T-helper 17 cell (primary cell): ENCODE results near the gene PAWR. TPM values are rescaled to one million over a fixed set of nuclear protein-coding genes. Genes with fewer than 3 reads are reported as not detected.
A peak's percentile ranks its signal among the peaks of the same experiment; 100 is the strongest.
"Not testable (repeated sequence)": the region's sequence is repeated elsewhere in the genome, so short reads cannot be mapped to it uniquely, and the experiment has no call there.

Source experiments
- ATAC-seq: fragments of 150-1000 bp; cut with Tn5 transposase; 2 replicates; pipeline ENCODE4 v1.10.0; 2021; ENCODE audit warnings: mild to moderate bottlenecking, moderate library complexity
- DNase-seq, 3 donors: peaks; one replicate each; pipeline versions ENCODE4 v3.0.0 to v3.0.0-alpha.2; 2020 to 2021
- H3K9me3 ChIP-seq: one replicate; pipeline ENCODE4 v1.7.0; 2013; ENCODE audit warnings: low read length, mild to moderate bottlenecking; ENCODE audit not compliant: control insufficient read depth, poor library complexity, severe bottlenecking
- H3K27ac Mint-ChIP-seq: one replicate; pipeline ENCODE4 v1.8.0; 2022; ENCODE audit warnings: mild to moderate bottlenecking, moderate library complexity, mixed read lengths
- H3K27me3 Mint-ChIP-seq: one replicate; pipeline ENCODE4 v1.8.0; 2022; ENCODE audit warnings: mixed read lengths
- H3K36me3 Mint-ChIP-seq: one replicate; pipeline ENCODE4 v1.8.0; 2022; ENCODE audit warnings: low read depth, mixed read lengths
- H3K4me1 Mint-ChIP-seq: one replicate; pipeline ENCODE4 v1.8.0; 2022; ENCODE audit warnings: mild to moderate bottlenecking, mixed read lengths
- H3K4me3 Mint-ChIP-seq: one replicate; pipeline ENCODE4 v1.8.0; 2022; ENCODE audit warnings: mild to moderate bottlenecking, moderate library complexity, mixed read lengths
- total RNA-seq, 4 donors: library from RNA in 2 of 4; stranded (reverse) in 2 of 4; gene quantifications; one replicate each; pipeline ENCODE4 v1.2.3 and lab custom pipeline; 2022 to 2026

The PAWR gene
- total RNA-seq, 2 donors from 2014 or later = 4.3 to 6.7 TPM

DNA sequence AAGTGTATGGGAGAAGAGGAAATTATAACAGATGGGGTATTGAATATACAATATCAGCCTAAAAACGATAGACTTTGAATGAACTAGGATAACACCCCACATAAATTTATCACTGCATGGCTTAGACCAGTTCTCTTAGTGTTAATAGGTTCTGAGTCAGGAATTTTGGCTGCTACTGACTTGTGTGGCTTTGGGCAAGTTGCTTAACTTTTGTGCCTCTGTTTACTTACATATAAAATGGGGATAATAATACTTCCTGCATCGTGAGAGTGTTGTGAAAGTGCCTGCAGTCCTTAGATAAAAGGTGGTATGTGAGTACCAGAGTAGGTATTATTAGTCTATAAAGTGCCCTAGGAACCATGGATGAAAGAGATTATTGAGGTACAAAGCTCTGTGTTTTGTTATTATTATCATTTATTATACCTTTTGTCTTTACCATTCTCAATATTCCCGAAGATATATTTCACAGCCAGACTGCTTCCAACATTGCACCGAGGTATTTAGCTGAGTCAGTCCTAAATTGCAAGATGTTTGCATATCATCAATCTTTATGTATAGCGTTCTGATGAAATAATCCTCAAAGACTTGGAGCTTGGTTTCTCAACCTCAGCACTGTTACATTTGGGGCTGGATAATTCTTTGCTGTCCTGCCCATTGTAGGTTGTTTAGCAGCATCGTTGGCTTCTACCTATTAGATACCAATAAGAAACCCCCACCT, 2.3 kb upstream of the PAWR start:
- no peak overlapping the region for H3K4me3 Mint-ChIP-seq
- H3K27ac Mint-ChIP-seq = no peak overlapping the region
- H3K27me3 Mint-ChIP-seq = peaks cover 49% of the 10 kb centered on the region

DNA sequence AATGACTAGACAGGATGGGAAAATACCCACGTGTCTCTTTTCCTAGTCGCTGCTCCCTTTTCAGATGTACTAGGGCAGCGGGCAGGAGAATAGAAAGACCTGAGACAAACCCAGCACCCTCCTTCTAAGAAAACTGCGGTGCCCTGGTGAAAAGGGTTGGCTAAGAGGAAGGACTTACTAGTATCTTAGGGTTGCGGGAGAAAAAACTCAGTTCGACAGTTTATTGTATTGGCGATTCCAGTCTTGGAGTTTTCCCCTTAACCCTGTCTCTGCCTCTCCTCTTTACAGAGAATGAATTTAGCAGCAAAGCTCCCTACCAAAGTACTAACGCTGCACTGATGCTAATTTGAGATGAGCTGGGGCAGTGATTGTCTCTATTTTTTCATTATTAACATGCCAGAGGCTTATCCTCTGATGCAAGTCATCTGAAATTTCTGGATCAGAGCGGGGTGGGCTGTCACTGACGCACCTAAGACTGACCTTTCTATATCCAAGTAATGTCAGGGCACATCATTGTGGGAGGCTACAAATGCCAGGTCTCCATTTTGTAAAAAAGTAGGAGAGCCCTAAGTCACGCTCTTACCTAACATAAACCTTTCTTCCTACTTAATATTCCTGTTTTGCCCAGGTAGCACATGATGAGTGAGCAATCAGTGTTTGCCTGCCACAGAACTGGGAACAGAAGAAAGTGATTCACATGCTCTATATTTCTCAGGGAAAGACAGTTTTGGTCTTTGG, 916 bp upstream of the PAWR start:
- H3K4me1 Mint-ChIP-seq = peaks cover 12% of the 10 kb centered on the region
- ATAC-seq (no peak), DNase-seq (no peak)
- H3K27ac Mint-ChIP-seq = no peak overlapping the region
- peaks cover 49% of the 10 kb centered on the region for H3K27me3 Mint-ChIP-seq
- no peaks in the 10 kb centered on the region for H3K9me3 ChIP-seq
- H3K36me3 Mint-ChIP-seq = peaks cover 7% of the 10 kb centered on the region
- peak overlapping the region; percentile 87 for H3K4me3 Mint-ChIP-seq

More for the DNA sequence above, 2.3 kb upstream of the PAWR start:
- DNase-seq = no peak
- Mint-ChIP-seq H3K4me1 (peaks cover 12% of the 10 kb centered on the region), H3K36me3 (peaks cover 7% of the 10 kb centered on the region)
- ATAC-seq = no peak
- H3K9me3 ChIP-seq = no peaks in the 10 kb centered on the region

DNA sequence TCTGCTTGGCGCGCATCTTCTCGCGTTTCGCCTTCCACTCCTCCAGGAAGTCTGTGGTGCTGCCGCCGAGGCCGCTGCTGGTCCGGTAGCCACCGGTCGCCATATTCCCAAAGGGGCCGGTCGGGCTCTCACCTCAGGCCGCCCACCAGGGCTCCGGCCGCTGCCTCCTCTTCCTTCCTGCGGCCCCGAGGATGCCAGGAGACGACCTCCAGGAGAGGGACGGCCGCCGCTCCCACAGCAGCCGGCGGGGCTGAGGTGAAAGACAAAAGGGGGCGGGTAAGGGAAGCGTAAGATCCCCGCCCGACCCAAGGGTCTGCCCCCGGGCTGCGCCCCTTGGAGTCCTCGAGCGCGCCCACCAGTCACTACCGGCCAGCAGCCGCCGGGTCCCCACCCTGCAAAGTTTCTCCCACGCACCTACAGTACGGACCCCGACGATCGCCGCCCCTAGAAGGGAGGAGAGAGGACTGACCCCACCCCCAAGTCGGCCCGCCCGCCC, 574 bp downstream of the PAWR start:
- no peak overlapping the region for H3K27ac Mint-ChIP-seq
- no peak for ATAC-seq

DNA sequence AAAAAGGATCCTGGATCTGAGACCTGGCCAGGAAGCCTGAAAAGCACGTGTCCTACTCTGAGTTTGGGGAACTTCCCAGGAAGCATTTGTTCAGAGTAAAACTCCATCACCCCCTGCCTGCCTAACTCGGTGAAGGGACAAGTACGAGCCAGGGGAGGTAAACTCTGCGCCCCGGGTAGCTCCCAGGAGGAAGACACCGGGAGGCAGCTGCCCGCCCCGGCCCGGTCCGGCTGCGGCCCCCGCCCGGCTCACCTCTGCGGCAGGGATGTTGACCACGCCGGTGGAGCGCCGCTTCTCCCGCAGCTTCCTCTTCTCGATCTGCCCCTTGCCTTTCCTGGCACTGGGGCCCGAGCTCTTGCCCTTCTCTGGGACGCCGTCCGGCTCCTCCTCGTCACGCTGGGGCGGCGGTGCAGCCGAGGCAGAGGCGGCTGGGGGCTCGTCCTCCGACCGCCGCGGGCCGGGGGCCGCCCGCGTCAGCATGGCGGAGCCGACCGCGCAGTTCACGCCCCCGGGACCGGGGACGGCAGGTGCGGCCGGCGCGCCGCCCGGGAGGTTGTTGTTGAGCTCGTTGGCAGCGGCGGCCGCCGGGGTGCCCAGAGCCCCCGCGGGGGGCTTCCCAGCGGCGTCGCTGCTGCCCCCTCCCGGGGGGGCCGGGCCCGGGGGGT, 1.2 kb downstream of the PAWR start:
- ATAC-seq = peak; percentile 44
- peaks cover 48% of the 10 kb centered on the region for H3K27me3 Mint-ChIP-seq
- no peak overlapping the region for H3K27ac Mint-ChIP-seq
- H3K4me3 Mint-ChIP-seq = peak overlapping the region; percentile 86
- no peaks in the 10 kb centered on the region for H3K9me3 ChIP-seq
- peaks cover 12% of the 10 kb centered on the region for H3K4me1 Mint-ChIP-seq
- peaks cover 2% of the 10 kb centered on the region for H3K36me3 Mint-ChIP-seq
- peak in 1 of 3 donors; percentile 13 for DNase-seq

More for the DNA sequence above, 574 bp downstream of the PAWR start:
- H3K4me1 Mint-ChIP-seq = peaks cover 12% of the 10 kb centered on the region
- peak overlapping the region; percentile 86 for H3K4me3 Mint-ChIP-seq
- no peaks in the 10 kb centered on the region for H3K9me3 ChIP-seq
- peaks cover 4% of the 10 kb centered on the region for H3K36me3 Mint-ChIP-seq
- DNase-seq = no peak
- H3K27me3 Mint-ChIP-seq = peaks cover 52% of the 10 kb centered on the region

DNA sequence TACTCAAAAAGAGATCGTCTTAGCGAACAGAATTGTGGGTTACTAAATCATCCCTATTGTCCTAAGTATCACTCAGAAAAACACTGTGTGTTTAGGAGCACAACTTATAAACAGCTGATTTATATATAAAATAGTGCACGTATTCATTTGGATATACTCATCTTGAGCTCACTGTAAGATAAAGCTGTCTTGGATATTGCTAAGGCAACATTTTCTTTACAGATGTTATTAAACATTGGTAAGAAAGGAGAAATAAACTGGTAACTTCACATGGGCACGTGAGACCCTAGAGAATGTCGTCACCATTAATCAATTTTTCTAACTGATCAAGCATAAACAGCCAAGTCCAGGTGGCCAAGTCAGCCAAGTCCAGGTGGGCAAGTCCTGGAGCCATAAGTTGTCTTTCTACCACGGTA, 1.7 kb downstream of the PAWR start:
- H3K4me3 Mint-ChIP-seq = peak overlapping the region; percentile 78
- peak; percentile 6 for ATAC-seq
- peaks cover 47% of the 10 kb centered on the region for H3K27me3 Mint-ChIP-seq

DNA sequence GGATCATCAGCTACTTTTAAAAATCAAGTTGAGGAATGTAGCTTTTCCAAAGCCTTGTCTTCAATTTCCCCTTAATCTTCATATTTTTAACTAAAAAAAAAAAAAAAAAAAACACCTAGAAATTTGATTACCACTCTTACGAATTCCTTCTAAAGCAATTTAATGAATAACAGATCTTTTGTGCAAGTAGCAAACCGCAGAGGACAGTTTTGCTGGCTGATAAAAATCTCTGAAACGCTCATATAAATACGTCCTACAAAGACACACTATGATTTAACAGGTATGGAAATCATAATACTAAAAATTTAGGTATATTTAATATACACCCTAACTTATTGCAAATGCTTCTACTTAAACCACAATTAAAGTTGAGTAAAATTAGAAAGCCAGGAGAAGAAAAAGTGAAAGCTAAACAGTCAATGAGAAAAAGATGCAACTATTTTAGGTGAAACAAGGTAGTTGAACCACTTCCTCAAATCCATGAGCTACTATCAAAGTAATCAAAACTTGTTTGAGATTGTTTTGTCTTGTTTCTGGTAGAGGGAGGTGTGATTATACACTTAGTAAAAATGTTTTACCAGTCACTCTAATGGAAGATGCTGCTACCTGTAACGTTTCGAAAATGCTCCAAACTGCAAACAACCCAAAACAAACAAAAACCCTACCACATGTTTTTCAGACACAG, 2.2 kb downstream of the PAWR start:
- ATAC-seq = no peak
- Mint-ChIP-seq H3K27ac (no peak overlapping the region), H3K4me1 (peaks cover 12% of the 10 kb centered on the region), H3K4me3 (peak overlapping the region; percentile 78), H3K27me3 (peaks cover 44% of the 10 kb centered on the region), H3K36me3 (peaks cover 2% of the 10 kb centered on the region)
- H3K9me3 ChIP-seq = no peaks in the 10 kb centered on the region
- no peak for DNase-seq

More for the DNA sequence above, 1.7 kb downstream of the PAWR start:
- peaks cover 12% of the 10 kb centered on the region for H3K4me1 Mint-ChIP-seq
- H3K36me3 Mint-ChIP-seq = peaks cover 2% of the 10 kb centered on the region
- H3K27ac Mint-ChIP-seq = no peak overlapping the region
- H3K9me3 ChIP-seq = no peaks in the 10 kb centered on the region
- DNase-seq = no peak

DNA sequence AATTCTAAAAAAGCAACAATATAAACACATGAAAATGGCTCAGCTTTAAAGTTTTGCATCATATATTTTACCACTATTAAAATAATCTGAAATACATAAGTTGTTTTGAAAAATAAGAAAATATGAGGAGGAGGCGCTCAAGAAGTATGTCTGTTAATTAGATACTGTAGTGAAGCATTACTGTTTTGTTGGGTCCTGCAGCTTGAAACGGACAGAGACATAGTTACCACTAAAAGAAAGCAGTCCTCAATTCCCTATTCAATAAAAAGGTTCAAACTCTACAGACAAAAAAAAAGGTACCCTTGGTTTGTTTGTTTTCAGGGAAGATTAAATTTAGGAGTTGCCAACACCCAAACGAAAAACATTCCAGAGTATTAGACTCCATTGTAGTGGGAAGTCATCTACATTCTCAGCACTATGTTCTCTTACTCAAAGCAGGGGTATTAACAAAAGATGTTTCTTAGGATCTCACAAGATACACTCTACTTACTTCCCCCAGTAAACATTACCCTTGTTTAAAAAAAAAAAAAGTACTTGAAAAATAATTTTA, 3.0 kb downstream of the PAWR start:
- H3K27me3 Mint-ChIP-seq = peaks cover 37% of the 10 kb centered on the region
- no peak for ATAC-seq
- no peak for DNase-seq
- H3K27ac Mint-ChIP-seq = no peak overlapping the region
- H3K9me3 ChIP-seq = no peaks in the 10 kb centered on the region
- H3K4me3 Mint-ChIP-seq = no peak overlapping the region
- peaks cover 2% of the 10 kb centered on the region for H3K36me3 Mint-ChIP-seq
- peaks cover 12% of the 10 kb centered on the region for H3K4me1 Mint-ChIP-seq

DNA sequence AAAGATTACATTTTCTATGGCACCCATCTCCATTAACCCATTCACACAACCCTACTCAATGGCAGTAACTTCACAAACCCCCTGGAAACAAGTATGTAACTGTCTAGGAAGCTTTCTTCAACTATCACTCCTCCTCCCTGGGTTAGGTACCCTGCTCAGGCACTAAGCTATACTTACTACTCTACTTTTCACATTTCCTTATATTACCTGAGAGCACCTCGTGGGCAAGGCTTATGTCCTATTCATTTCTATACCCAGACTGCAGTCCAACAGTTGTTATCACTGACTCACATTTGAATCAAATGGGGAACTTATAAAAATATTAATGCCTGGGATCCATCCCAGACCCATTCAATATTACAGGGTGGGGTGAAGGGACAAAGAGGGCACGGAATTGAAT, 4.6 kb downstream of the PAWR start:
- peaks cover 9% of the 10 kb centered on the region for H3K4me1 Mint-ChIP-seq
- H3K9me3 ChIP-seq = no peaks in the 10 kb centered on the region
- peaks cover 28% of the 10 kb centered on the region for H3K27me3 Mint-ChIP-seq
- H3K4me3 Mint-ChIP-seq = no peak overlapping the region
- no peak for DNase-seq
- ATAC-seq = no peak
- H3K36me3 Mint-ChIP-seq = peaks cover under 1% of the 10 kb centered on the region
- H3K27ac Mint-ChIP-seq = no peak overlapping the region

DNA sequence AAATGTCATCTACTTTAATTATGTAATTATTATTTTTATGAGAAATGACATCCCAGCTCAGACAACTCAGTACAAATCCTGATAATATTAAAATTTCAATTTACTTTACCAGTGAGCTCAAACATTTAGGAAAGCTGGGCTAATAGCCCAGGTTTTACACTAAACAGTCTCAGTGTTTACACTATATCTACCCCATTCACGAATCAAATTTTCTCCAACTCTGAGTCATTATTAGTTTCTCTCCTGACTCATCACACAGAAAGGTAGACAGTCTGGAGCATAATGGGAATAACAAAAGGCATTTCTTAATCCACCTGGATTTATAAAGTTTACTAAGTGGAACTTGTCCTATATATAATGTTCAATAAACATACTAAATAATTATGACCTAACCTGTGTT, 5.7 kb downstream of the PAWR start:
- ATAC-seq = no peak
- no peak overlapping the region for H3K4me3 Mint-ChIP-seq
- peaks cover 37% of the 10 kb centered on the region for H3K27me3 Mint-ChIP-seq
- no peaks in the 10 kb centered on the region for H3K36me3 Mint-ChIP-seq
- H3K27ac Mint-ChIP-seq = no peak overlapping the region
- DNase-seq = no peak
- no peaks in the 10 kb centered on the region for H3K9me3 ChIP-seq
- peaks cover 7% of the 10 kb centered on the region for H3K4me1 Mint-ChIP-seq

DNA sequence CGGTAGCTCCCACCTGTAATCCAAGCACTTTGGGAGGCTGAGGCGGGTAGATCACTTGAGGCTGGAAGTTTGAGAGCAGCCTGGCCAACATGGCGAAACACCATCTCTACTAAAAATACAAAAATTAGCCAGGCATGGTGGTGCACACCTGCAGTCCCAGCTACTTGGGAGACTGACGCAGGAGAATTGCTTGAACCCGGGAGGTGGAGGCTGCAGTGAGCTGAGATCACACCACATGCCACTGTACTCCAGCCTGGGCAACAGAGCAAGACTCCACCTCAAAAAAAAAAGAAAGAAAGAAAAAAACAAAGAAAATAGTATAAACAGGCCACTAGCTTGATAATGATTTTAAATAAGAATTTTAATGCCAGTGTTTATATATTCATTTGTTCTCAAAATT, 6.4 kb downstream of the PAWR start:
- not testable (repeated sequence) for ATAC-seq, H3K4me1 Mint-ChIP-seq, H3K9me3 ChIP-seq, DNase-seq, H3K27ac Mint-ChIP-seq, H3K4me3 Mint-ChIP-seq, H3K36me3 Mint-ChIP-seq
- H3K27me3 Mint-ChIP-seq = peaks cover 44% of the 10 kb centered on the region

DNA sequence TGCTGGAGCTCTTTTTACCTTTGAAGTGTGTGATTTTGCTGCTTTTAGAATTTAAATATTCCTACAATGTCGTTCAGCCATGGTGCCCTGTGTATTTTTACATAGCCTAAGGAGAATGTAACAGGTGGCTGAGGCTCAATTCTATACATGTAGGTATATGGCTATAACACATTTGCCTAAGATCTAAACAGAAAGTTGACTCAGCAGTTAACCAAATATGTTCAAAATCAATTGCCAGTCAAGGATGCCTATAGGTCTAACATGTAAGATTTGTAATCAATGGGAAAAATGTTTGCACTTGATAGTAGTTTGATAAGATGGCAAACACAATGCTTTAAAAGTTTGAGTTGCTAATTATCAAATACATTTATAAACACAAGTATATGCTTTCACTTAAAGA, 8.2 kb downstream of the PAWR start:
- no peak overlapping the region for H3K27ac Mint-ChIP-seq
- ATAC-seq = no peak
- no peaks in the 10 kb centered on the region for H3K4me1 Mint-ChIP-seq
- no peak overlapping the region for H3K4me3 Mint-ChIP-seq
- H3K9me3 ChIP-seq = no peaks in the 10 kb centered on the region
- DNase-seq = no peak
- H3K36me3 Mint-ChIP-seq = no peaks in the 10 kb centered on the region
- H3K27me3 Mint-ChIP-seq = peaks cover 48% of the 10 kb centered on the region

DNA sequence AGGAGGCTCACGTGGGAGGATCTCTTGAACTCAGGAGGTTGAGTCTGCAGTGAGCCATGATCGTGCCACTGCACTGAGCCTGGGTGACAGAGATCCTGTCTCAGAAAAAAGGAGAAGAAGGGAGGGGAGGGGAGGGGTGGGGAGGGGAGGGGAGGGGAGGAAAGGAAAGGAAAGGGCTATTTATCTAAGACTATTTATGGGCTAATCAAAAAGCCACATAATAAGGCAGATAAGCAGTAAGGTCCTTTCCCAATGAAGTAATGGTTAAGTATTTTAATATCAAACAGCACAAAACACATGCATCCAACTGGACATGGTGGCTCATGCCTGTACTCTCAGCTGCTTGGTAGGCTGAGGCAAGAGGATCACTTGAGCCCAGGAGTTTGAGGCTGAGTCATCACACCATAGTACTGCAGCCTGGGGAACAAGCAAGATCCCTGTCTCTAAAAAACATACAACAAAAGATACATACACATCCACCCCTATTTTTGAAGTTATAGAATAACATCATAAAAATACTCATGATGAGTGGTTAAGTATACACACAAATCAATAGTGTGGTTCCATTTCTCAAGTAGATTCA, 9.7 kb downstream of the PAWR start:
- H3K9me3 ChIP-seq = no peaks in the 10 kb centered on the region
- H3K27me3 Mint-ChIP-seq = peaks cover 37% of the 10 kb centered on the region
- DNase-seq (no peak), ATAC-seq (no peak)
- no peaks in the 10 kb centered on the region for H3K4me1 Mint-ChIP-seq
- no peak overlapping the region for H3K4me3 Mint-ChIP-seq
- H3K27ac Mint-ChIP-seq = no peak overlapping the region
- no peaks in the 10 kb centered on the region for H3K36me3 Mint-ChIP-seq
